ENCODE results near the gene CREB5. TPM values are rescaled to one million over a fixed set of nuclear protein-coding genes. Genes with fewer than 3 reads are reported as not detected.

Gene CREB5
- total and polyA plus RNA-seq, 2 of the 8 experiments (the other 6 are each of a cell fraction or from before 2014, with no cell fraction given), result 2.4 to 2.7 TPM

DNA sequence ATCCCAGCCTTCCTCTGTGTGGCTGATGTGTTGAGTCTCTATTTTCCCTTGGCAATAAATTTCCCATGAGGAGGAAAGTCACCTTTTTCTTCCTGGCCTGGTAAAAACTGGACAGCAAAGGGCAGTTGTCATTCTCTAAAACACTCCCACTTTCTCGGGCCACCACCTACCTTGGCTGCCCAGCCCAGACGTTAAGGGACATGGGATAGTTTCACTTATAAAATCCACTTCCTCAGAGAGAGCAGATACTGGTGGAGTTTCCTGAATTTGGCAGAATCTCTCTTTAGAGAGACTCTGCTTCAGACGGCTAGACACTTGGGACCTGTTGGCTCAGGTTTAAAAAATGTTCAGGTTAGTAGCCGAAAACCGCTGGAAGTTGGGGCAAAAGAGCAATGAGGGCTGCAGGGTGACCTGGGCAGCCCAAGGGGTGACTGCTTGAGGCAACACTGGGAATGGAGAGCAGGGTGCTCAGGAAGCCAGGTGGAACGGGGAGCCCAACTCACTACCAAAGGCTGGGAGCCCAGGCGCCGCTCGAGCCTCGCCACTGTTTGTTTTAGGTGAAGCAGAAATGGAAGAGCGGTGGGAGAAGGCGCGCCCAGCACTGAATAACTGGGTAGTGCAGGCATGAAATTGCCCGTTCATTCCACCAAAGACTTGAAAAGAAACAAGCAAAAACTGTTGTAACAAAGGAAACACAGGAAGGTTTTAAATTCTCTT is 359.7 kb downstream of the CREB5 start:
- Histone ChIP-seq H3K36me3 (ENCODE audit: control insufficient read depth in 2 of 4, insufficient read depth in 4 of 4, low read length in 3 of 4) (no peaks in the 10 kb centered on the region; a peak in 1 of 8 replicates), H3K79me2 (ENCODE audit: control insufficient read depth in 1 of 2, insufficient read depth in 2 of 2, low read length in 2 of 2) (no peaks in the 10 kb centered on the region), H2BK120ac (replicated peaks; ENCODE audit: low read depth, low read length) (no peak overlapping the region)
- TF ChIP-seq POLR2AphosphoS5 (IDR thresholded peaks at IDR 0.05; ENCODE audit: low read depth, low read length) (no peak), KDM1A (IDR thresholded peaks at IDR 0.05; ENCODE audit: borderline replicate concordance, low read length) (no peak), ZNF274 (IDR thresholded peaks at IDR 0.05; ENCODE audit: borderline replicate concordance, extremely low read depth, low read length) (no peak), POLR2A (IDR thresholded peaks at IDR 0.05; ENCODE audit: control extremely low read depth in 1 of 2, low read depth in 2 of 2, low read length in 2 of 2) (no peak), TEAD4 (IDR thresholded peaks at IDR 0.05; ENCODE audit: low read depth, low read length) (no peak), GTF2F1 (IDR thresholded peaks at IDR 0.05; ENCODE audit: borderline replicate concordance, low read depth, low read length) (no peak), YY1 (IDR thresholded peaks at IDR 0.05; ENCODE audit: low read depth, low read length) (no peak), POU5F1 (IDR thresholded peaks at IDR 0.05; ENCODE audit: low read depth, low read length) (no peak), RAD21 (IDR thresholded peaks at IDR 0.05 in 1 of 2, conservative IDR thresholded peaks at IDR 0.05 in 1 of 2; ENCODE audit: low read depth in 2 of 2, low read length in 2 of 2) (no peak), CHD2 (IDR thresholded peaks at IDR 0.05; ENCODE audit: low read length) (no peak), EZH2 (IDR thresholded peaks at IDR 0.05; ENCODE audit: low read depth, low read length, severe bottlenecking) (no peak), TCF12 (IDR thresholded peaks at IDR 0.05; ENCODE audit: low read depth, low read length) (no peak)
- TF ChIP-seq, protein P1, sequence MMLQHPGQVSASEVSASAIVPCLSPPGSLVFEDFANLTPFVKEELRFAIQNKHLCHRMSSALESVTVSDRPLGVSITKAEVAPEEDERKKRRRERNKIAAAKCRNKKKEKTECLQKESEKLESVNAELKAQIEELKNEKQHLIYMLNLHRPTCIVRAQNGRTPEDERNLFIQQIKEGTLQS (IDR thresholded peaks at IDR 0.05; ENCODE audit: insufficient read depth, low read depth, low read length), result no peak

More for the DNA sequence above, 359.7 kb downstream of the CREB5 start:
- ChIA-PET POLR2A (ENCODE audit: partially characterized antibody) (no interaction called here), CTCF (ENCODE audit: partially characterized antibody) (interaction anchor here (1.4 to 1.5 kb wide), 2 partner anchors 69 to 157 kb away, joined by 3 read pairs; no protein-coding TSS in a partner anchor)
- Histone ChIP-seq H3K27ac (ENCODE audit: low read depth, low read length) (no peak overlapping the region), H2BK20ac (ENCODE audit: low read length) (no peak overlapping the region), H4K5ac (ENCODE audit: insufficient read length, low read depth, low read length) (no peak overlapping the region), H2BK12ac (ENCODE audit: low read depth, low read length) (no peak overlapping the region), H4K8ac (ENCODE audit: extremely low read depth, insufficient read depth, low read length) (peak overlapping the region; percentile 35; the same call in 1 of the 2 replicates), H2BK5ac (ENCODE audit: low read depth, low read length) (no peak overlapping the region), H3K4me1 (replicated peaks in 1 of 4; ENCODE audit: control insufficient read depth in 3 of 4, insufficient read depth in 4 of 4, low read length in 3 of 4) (no peaks in the 10 kb centered on the region), H3K4ac (replicated peaks; ENCODE audit: insufficient read length, low read depth, low read length) (no peak overlapping the region), H2AK5ac (ENCODE audit: low read depth, low read length) (no peak overlapping the region), H3K23me2 (ENCODE audit: low read depth, low read length) (no peaks in the 10 kb centered on the region), H3K4me3 (ENCODE audit: extremely low read depth in 1 of 4, insufficient read depth in 2 of 4, low read depth in 3 of 4, low read length in 4 of 4) (no peak overlapping the region), H3K4me2 (ENCODE audit: insufficient read depth in 1 of 2, low read depth in 2 of 2, low read length in 2 of 2) (no peak overlapping the region), H3K79me1 (ENCODE audit: low read depth, low read length) (no peaks in the 10 kb centered on the region), H2BK15ac (ENCODE audit: low read length) (no peak overlapping the region), H3K56ac (replicated peaks; ENCODE audit: insufficient read length, low read depth, low read length) (no peak overlapping the region), H3K27me3 (replicated peaks in 1 of 4; ENCODE audit: control insufficient read depth in 3 of 4, extremely low read depth in 1 of 4, insufficient read depth in 3 of 4, low read length in 3 of 4) (no peaks in the 10 kb centered on the region), H4K91ac (replicated peaks; ENCODE audit: insufficient read length, low read length) (no peak overlapping the region), H4K20me1 (replicated peaks in 1 of 2; ENCODE audit: control insufficient read depth in 1 of 2, insufficient read depth in 2 of 2, low read length in 2 of 2) (no peaks in the 10 kb centered on the region), H3K23ac (ENCODE audit: insufficient read length) (no peak overlapping the region), H3K9me3 (ENCODE audit: insufficient read depth in 2 of 2, low read depth in 1 of 2, low read length in 1 of 2) (no peaks in the 10 kb centered on the region; a peak in 1 of 4 replicates), H3K14ac (ENCODE audit: insufficient read length) (no peak overlapping the region), H3K9ac (replicated peaks in 1 of 4; ENCODE audit: extremely low read depth in 1 of 4, low read depth in 3 of 4, low read length in 3 of 4) (no peak overlapping the region), H2AFZ (ENCODE audit: low read length) (no peak overlapping the region; the same call in 1 of the 2 replicates), H3K18ac (ENCODE audit: extremely low read depth, low read length) (no peak overlapping the region)
- no peak for FAIRE-seq
- no peak for DNase-seq (ENCODE audit: low read depth in 1 of 2, low spot score in 2 of 2)
- 90% methylated on average over 14 of the region's 14 CpGs; no CpG with 5 or more reads in 1 of the 2 experiments for WGBS, 2 experiments (ENCODE audit: extremely low coverage in 1 of 2, insufficient coverage in 1 of 2, insufficient read length in 1 of 2, insufficient replicate concordance in 2 of 2, low coverage in 1 of 2, low lambda C conversion rate in 2 of 2, missing lambda C conversion rate in 1 of 2)
